Psoas muscle (tissue), 8 donors: ENCODE results near the gene MAML3. TPM values are rescaled to one million over a fixed set of nuclear protein-coding genes. Genes with fewer than 3 reads are reported as not detected.

Experiments used
- ATAC-seq, 4 donors: fragments of 200-7000 bp; cut with Tn5 transposase; one replicate each; pipeline ENCODE4 v1.9.1; 2020; ENCODE audit warnings: moderate library complexity in 3 of 4, mild to moderate bottlenecking in 2 of 4
- DNase-seq, 2 donors: peaks; one replicate each; pipeline ENCODE4 v3.0.0-alpha.2; 2020
- H3K27ac ChIP-seq: fragments of 200-600 bp; one replicate; pipeline ENCODE4 v1.8.0; 2022
- H3K27me3 ChIP-seq, 3 donors: fragments of 200-600 bp in 1 of 3; one replicate each; pipeline versions ENCODE4 v1.6.1 to v1.8.0; 2013 to 2022; ENCODE audit warnings: low read length in 2 of 3, mild to moderate bottlenecking in 2 of 3, moderate library complexity in 1 of 3; ENCODE audit not compliant: insufficient read depth in 3 of 3
- H3K36me3 ChIP-seq, 2 donors: fragments of 200-600 bp in 1 of 2; one replicate each; pipeline versions ENCODE4 v1.6.1 to v1.8.0; 2013 to 2022; ENCODE audit warnings: low read depth in 1 of 2, mild to moderate bottlenecking in 1 of 2, moderate library complexity in 1 of 2; ENCODE audit not compliant: insufficient read depth in 1 of 2
- H3K4me1 ChIP-seq: fragments of 200-600 bp; one replicate; pipeline ENCODE4 v1.8.0; 2022
- H3K4me3 ChIP-seq: fragments of 200-600 bp; one replicate; pipeline ENCODE4 v1.8.0; 2022; ENCODE audit warnings: mild to moderate bottlenecking
- H3K9me3 ChIP-seq: fragments of 200-600 bp; one replicate; pipeline ENCODE4 v1.8.0; 2022
- WGBS, 3 donors: extraction: QIAGEN DNeasy Blood & Tissue Kit; methylation state at CpG; one replicate each; pipeline versions ENCODE4 v1.1.6 to v1.1.7; 2013; 5-methylcytosine and 5-hydroxymethylcytosine counted together
- intact Hi-C, 2 donors: fragments of 100-400 bp; cut with DNase I; formaldehyde crosslinking; loops; one replicate each; pipeline versions ENCODE4 v1.11.0 to v1.14.2; 2022
- polyA plus RNA-seq, 3 donors: library from polyadenylated mRNA; stranded (reverse); fragments of 200-250 nt; gene quantifications; one replicate each; pipeline ENCODE4 v1.2.3, GENCODE V29; 2013
- total RNA-seq, 4 donors: library from RNA; stranded (reverse); fragmentation: NEBNext Ultra II Directional in 2 of 4; extraction: Animal tissue kit (Norgen Biotek cat#: 25700) in 2 of 4; gene quantifications; one replicate each; pipeline versions ENCODE4 v1.2.1 to v1.2.4, GENCODE V29; 2021 to 2023
- TF ChIP-seq, protein P1 (sequence below): fragments of 200-600 bp; IDR thresholded peaks from one replicate; pipeline ENCODE4 v1.8.0; 2022; ENCODE audit warnings: antibody characterized with exemption
- donor health status: healthy with polysubstance abuse.
- donor health status: DM: no; HTN: no; CAD: no; lungs with moderate emphysema.
- donor health status: Bipolar disorder and iron deficiency.
- donor health status: healthy.
- donor health status: DM: yes; HTN: yes; CAD: no.
- donor health status: DM: no; HTN: no; CAD: no.
- donor health status: DM: no; HTN: no; CAD: no.
- donor health status: DM: yes; HTN: yes; CAD: no.

MAML3 gene
- total and polyA plus RNA-seq, 7 donors: 0.43 to 2.7 (median 0.74) TPM

DNA sequence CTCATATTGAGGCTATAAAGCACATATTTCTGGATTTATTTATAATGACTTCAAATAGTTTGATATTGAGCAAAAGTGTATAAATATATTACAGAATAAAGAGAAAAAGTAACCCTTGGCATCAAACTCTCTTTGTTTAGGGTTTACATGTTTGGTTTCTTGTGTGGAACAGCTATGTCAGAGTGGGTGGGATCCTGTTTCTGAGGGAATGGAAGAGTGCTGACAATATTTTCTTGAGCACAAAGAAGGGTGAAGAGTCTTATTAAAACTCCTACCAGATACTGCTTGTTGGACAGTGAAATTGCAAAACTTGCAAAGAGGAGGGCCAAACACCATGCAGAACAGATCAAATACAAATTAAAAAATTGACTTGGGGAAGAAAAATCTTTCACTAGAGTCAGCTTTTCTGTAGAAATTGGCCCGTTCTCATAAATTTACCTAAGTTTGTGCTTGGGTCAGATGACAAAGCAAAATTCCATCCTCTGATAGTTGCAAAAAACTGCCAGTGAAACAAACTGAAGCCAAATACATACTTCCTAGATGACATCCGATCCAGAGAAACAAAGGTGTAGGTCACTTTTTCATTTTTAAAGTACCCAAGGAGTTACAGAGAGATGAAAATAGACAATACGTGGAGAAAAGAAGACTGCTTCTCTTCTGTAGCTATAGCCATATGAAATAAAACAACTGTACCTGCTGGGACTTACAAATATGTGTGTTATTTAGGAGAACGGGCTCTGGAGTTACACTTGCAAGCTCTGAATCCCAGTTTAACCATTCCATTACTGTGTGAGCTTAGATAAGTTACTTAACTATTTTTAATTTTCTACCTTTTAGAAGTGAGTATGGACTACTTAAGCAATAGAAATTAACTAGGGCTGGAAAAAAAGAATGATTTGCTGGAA is 133.3 kb downstream of the MAML3 start:
- 31 to 51% (median 40%) methylated on average over 4 of the region's 4 CpGs for WGBS, 3 donors
- H3K4me3 ChIP-seq: no peak overlapping the region
- peaks cover 25% of the 10 kb centered on the region for H3K4me1 ChIP-seq
- DNase-seq: no peak
- ATAC-seq: no peak
- no peak overlapping the region for H3K27ac ChIP-seq
- TF ChIP-seq, protein P1, sequence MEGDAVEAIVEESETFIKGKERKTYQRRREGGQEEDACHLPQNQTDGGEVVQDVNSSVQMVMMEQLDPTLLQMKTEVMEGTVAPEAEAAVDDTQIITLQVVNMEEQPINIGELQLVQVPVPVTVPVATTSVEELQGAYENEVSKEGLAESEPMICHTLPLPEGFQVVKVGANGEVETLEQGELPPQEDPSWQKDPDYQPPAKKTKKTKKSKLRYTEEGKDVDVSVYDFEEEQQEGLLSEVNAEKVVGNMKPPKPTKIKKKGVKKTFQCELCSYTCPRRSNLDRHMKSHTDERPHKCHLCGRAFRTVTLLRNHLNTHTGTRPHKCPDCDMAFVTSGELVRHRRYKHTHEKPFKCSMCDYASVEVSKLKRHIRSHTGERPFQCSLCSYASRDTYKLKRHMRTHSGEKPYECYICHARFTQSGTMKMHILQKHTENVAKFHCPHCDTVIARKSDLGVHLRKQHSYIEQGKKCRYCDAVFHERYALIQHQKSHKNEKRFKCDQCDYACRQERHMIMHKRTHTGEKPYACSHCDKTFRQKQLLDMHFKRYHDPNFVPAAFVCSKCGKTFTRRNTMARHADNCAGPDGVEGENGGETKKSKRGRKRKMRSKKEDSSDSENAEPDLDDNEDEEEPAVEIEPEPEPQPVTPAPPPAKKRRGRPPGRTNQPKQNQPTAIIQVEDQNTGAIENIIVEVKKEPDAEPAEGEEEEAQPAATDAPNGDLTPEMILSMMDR: no peak
- peaks cover under 1% of the 10 kb centered on the region for H3K9me3 ChIP-seq
- intact Hi-C loops: no loop called here
- no peaks in the 10 kb centered on the region for H3K27me3 ChIP-seq
- no peaks in the 10 kb centered on the region for H3K36me3 ChIP-seq

- Histone ChIP-seq H3K4me1 (peaks cover 25% of the 10 kb centered on the region), H3K27ac (peak overlapping the region; percentile 60)
- intact Hi-C loops: loop anchor here in 1 of 2 donors (10.0 kb wide), 1 partner anchor 305 kb away; no protein-coding TSS in a partner anchor
Measured at GRCh38 chr4:140019619-140020347, 134.2 kb downstream of the MAML3 start.

DNA sequence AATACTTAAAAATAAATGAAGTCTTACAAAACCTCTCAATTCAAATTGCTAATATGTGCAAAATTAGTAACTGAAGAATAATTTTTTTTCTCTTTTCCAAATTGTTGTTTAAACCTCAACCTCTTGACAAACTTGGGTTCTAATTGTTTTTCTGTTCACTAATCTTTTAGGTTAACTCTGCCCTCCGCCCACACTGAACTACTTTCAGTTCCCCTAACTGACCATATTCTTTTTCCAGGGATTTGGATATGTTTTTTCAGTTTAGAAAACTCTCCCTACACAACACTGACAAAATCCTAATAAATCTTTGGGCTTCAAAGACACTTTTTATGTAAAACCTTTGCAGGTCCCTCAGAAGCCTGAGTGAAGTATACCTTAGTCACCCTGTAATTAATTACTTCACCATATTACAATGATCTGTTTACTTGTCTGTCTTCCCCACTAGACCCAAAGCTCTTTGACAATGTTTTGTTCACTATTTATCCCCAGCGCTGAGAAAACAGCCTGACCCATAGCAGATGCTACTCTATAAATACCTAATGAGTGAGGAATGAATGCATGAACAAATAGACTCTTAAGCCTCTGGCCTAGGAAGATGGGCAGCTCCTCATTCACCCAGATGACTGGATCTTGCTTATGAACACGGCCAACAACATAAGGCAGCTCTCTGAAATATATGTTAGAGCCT is 134.9 kb downstream of the MAML3 start:
- whole genome bisulfite sequencing, 3 donors: 63 to 67% (median 67%) methylated on average over 3 of the region's 3 CpGs
- H3K27me3 ChIP-seq: no peaks in the 10 kb centered on the region
- TF ChIP-seq, protein P1: no peak
- peak overlapping the region; percentile 60 for H3K27ac ChIP-seq
- H3K9me3 ChIP-seq: peaks cover 4% of the 10 kb centered on the region
- ATAC-seq (peak; percentile 75 to 84 (median 78)), DNase-seq (no peak)
- intact Hi-C loops: loop anchor here in 1 of 2 donors (10.0 kb wide), 1 partner anchor 306 kb away; no protein-coding TSS in a partner anchor
- H3K4me1 ChIP-seq: peaks cover 25% of the 10 kb centered on the region
- no peaks in the 10 kb centered on the region for H3K36me3 ChIP-seq
- no peak overlapping the region for H3K4me3 ChIP-seq

More at GRCh38 chr4:140019619-140020347, 134.2 kb downstream of the MAML3 start:
- ATAC-seq: peak in 2 of 4 donors; percentile 19 to 35
- no peak for DNase-seq
- Histone ChIP-seq H3K36me3 (no peaks in the 10 kb centered on the region), H3K27me3 (no peaks in the 10 kb centered on the region), H3K9me3 (peaks cover 4% of the 10 kb centered on the region), H3K4me3 (no peak overlapping the region)
- WGBS, 3 donors: 83 to 89% (median 87%) methylated on average over 3 of the region's 3 CpGs
- TF ChIP-seq, protein P1: no peak

DNA sequence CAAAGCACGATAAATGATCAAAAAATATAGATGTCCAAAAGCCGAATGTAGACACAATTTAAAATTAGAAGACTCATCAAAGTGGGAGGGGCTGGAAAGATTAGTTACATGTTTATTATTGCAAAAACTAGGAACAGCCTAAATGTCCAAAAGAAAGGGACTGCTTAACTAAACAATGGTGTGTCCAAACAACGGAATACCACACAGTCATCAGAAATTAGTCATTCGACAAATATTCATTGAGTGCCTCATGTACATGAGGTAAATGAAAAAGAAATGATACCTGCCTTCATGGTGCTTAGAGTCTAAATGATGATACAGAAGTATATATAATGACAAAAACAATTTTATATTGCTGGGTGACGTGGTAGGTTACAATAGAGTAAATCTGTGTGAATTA is 139.7 kb downstream of the MAML3 start:
- WGBS, 3 donors: 95 to 97% (median 96%) methylated on average over 5 of the region's 5 CpGs
- Histone ChIP-seq H3K9me3 (peaks cover 4% of the 10 kb centered on the region), H3K4me3 (no peak overlapping the region), H3K36me3 (no peaks in the 10 kb centered on the region), H3K4me1 (peaks cover 5% of the 10 kb centered on the region), H3K27me3 (no peaks in the 10 kb centered on the region), H3K27ac (no peak overlapping the region)
- intact Hi-C loops: loop anchor here in 1 of 2 donors (5.0 to 10.0 kb wide), 2 partner anchors 238 to 311 kb away; no protein-coding TSS in a partner anchor
- ATAC-seq (no peak), DNase-seq (no peak)
- TF ChIP-seq, protein P1: no peak
